T-cell (primary cell): ENCODE data around the gene CERS2. TPM values are rescaled to one million over a fixed set of nuclear protein-coding genes. Genes with fewer than 3 reads are reported as not detected.
"Not testable (repeated sequence)": the region's sequence is repeated elsewhere in the genome, so short reads cannot be mapped to it uniquely, and the experiment has no call there.

Experiments used
- ATAC-seq, 4 experiments: fragments of 200-7000 bp in 3 of 4; fragments of 150-1000 bp in 1 of 4; cut with Tn5 transposase; replicated peaks in 1 of 4; 1 replicate in 3 of 4; 2 replicates in 1 of 4; pipeline ENCODE4 v1.10.0; 2021; ENCODE audit warnings: moderate library complexity in 3 of 4, mild to moderate bottlenecking in 2 of 4, moderate number of reproducible peaks in 1 of 4
- CTCF ChIA-PET, 2 donors: fragments of 300-600 bp; sonication (Branson Sonifier 250); formaldehyde crosslinking; loops; one replicate each; lab custom pipeline; 2022; ENCODE audit warnings: antibody characterized with exemption in 2 of 2; lab: Charles Lee
- POLR2A ChIA-PET, 2 donors: fragments of 300-600 bp; sonication (Branson Sonifier 250); formaldehyde crosslinking; loops; one replicate each; lab custom pipeline; 2022; ENCODE audit warnings: antibody characterized with exemption in 2 of 2; lab: Charles Lee
- DNase-seq, 35 experiments: peaks; one replicate each; pipeline versions ENCODE4 v3.0.0 to v3.0.0-alpha.2; 2013 to 2023
- H3K27ac ChIP-seq: one replicate; pipeline ENCODE4 v1.5.1; 2013; ENCODE audit warnings: low read length
- H3K27me3 ChIP-seq, 2 experiments: replicated peaks in 1 of 2; 1 replicate in 1 of 2; 2 replicates in 1 of 2; pipeline versions ENCODE4 v1.6.1 to v1.7.0; 2013; ENCODE audit warnings: low read length in 1 of 2, mixed read lengths in 1 of 2; ENCODE audit not compliant: control insufficient read depth in 2 of 2, insufficient read depth in 2 of 2; ENCODE audit errors: extremely low read depth in 1 of 2
- H3K36me3 ChIP-seq, 2 donors: 1 replicate in 1 of 2; 2 replicates in 1 of 2; pipeline versions ENCODE4 v1.6.1 to v1.7.0; 2013; ENCODE audit warnings: low read length in 1 of 2; ENCODE audit not compliant: control insufficient read depth in 2 of 2, insufficient read depth in 1 of 2; ENCODE audit errors: extremely low read depth in 1 of 2
- H3K4me1 ChIP-seq, 2 experiments: 1 replicate in 1 of 2; 2 replicates in 1 of 2; pipeline versions ENCODE4 v1.6.1 to v1.7.0; 2013; ENCODE audit warnings: low read length in 2 of 2, mixed read lengths in 1 of 2; ENCODE audit not compliant: insufficient read depth in 2 of 2, control insufficient read depth in 1 of 2; ENCODE audit errors: extremely low read depth in 1 of 2
- H3K4me3 ChIP-seq, 2 donors: 1 replicate in 1 of 2; 2 replicates in 1 of 2; pipeline versions ENCODE4 v1.5.1 to v1.7.0; 2013; ENCODE audit warnings: mild to moderate bottlenecking in 2 of 2, low read length in 1 of 2, moderate library complexity in 1 of 2; ENCODE audit not compliant: control insufficient read depth in 1 of 2; ENCODE audit errors: extremely low read depth in 1 of 2
- H3K9me3 ChIP-seq: 2 replicates; pipeline ENCODE4 v1.7.0; 2013
- H3K27ac Mint-ChIP-seq, 2 donors: one replicate each; pipeline ENCODE4 v1.8.0; 2020 to 2021; ENCODE audit warnings: mild to moderate bottlenecking in 2 of 2, mixed read lengths in 2 of 2
- H3K27me3 Mint-ChIP-seq, 2 donors: one replicate each; pipeline ENCODE4 v1.8.0; 2021 to 2022; ENCODE audit warnings: mixed read lengths in 2 of 2
- H3K36me3 Mint-ChIP-seq: one replicate; pipeline ENCODE4 v1.8.0; 2021; ENCODE audit warnings: mixed read lengths
- H3K4me1 Mint-ChIP-seq, 3 donors: one replicate each; pipeline ENCODE4 v1.8.0; 2020 to 2022; ENCODE audit warnings: mixed read lengths in 3 of 3, mild to moderate bottlenecking in 1 of 3
- H3K4me3 Mint-ChIP-seq, 3 donors: one replicate each; pipeline ENCODE4 v1.8.0; 2020 to 2022; ENCODE audit warnings: mild to moderate bottlenecking in 3 of 3, mixed read lengths in 3 of 3, moderate library complexity in 3 of 3
- H3K9me3 Mint-ChIP-seq, 3 donors: one replicate each; pipeline ENCODE4 v1.8.0; 2020 to 2022; ENCODE audit warnings: mixed read lengths in 3 of 3
- WGBS: methylation state at CpG from one replicate; pipeline ENCODE4 v1.1.5; 2013; ENCODE audit warnings: missing lambda C conversion rate; ENCODE audit not compliant: insufficient coverage; 5-methylcytosine and 5-hydroxymethylcytosine counted together
- total RNA-seq, 35 experiments: library from RNA in 6 of 35; stranded (reverse) in 6 of 35; fragments of 120-200 nt in 1 of 35; gene quantifications; one replicate each; pipeline versions ENCODE4 v1.2.1 to v1.2.4 and lab custom pipeline; 2013 to 2026

CERS2 gene
- total RNA-seq, 5 donors from 2014 or later (not counting 1 experiment from before 2014, with no cell fraction given): 74.3 to 153 (median 135) TPM

GRCh38 chr1:150944856-150945255, 29.8 kb downstream of the CERS2 start:
- H3K9me3 ChIP-seq: no peaks in the 10 kb centered on the region
- H3K4me3 Mint-ChIP-seq: no peak overlapping the region
- ChIA-PET CTCF (no interaction called here), POLR2A (no interaction called here)
- H3K4me1 Mint-ChIP-seq: no peaks in the 10 kb centered on the region
- peaks cover 29 to 86% of the 10 kb centered on the region in 2 donors for H3K36me3 ChIP-seq
- no peaks in the 10 kb centered on the region for H3K27me3 ChIP-seq
- ATAC-seq: no peak
- WGBS: 95% methylated on average over 4 of the region's 5 CpGs
- no peak overlapping the region for H3K4me3 ChIP-seq
- H3K4me1 ChIP-seq: no peaks in the 10 kb centered on the region
- H3K9me3 Mint-ChIP-seq: no peaks in the 10 kb centered on the region
- no peak for DNase-seq
- peaks cover 48% of the 10 kb centered on the region for H3K36me3 Mint-ChIP-seq
- H3K27me3 Mint-ChIP-seq: no peaks in the 10 kb centered on the region
- no peak overlapping the region for H3K27ac Mint-ChIP-seq
- H3K27ac ChIP-seq: no peak overlapping the region

GRCh38 chr1:150931773-150932172, 42.9 kb downstream of the CERS2 start:
- CTCF ChIA-PET: interaction anchor here in 1 of 2 donors (1.2 kb wide), 1 partner anchor 10 kb away, joined by 4 read pairs; no protein-coding TSS in a partner anchor
- peak in 1 of 35 experiments; percentile 14 for DNase-seq
- peaks cover 4% of the 10 kb centered on the region for H3K9me3 ChIP-seq
- H3K36me3 Mint-ChIP-seq: peaks cover 64% of the 10 kb centered on the region
- POLR2A ChIA-PET: no interaction called here
- peaks cover 7 to 10% of the 10 kb centered on the region in 2 experiments for H3K4me1 ChIP-seq
- WGBS: no CpG with 5 or more reads among the region's 1 CpG
- H3K27ac ChIP-seq: no peak overlapping the region
- H3K27me3 Mint-ChIP-seq: no peaks in the 10 kb centered on the region
- H3K27me3 ChIP-seq: no peaks in the 10 kb centered on the region
- H3K9me3 Mint-ChIP-seq: peaks cover 0 to 3% (median 0%) of the 10 kb centered on the region in 3 donors
- ATAC-seq: no peak
- H3K4me3 Mint-ChIP-seq: peak overlapping the region in 1 of 3 donors; percentile 28
- peaks cover 17 to 30% (median 25%) of the 10 kb centered on the region in 3 donors for H3K4me1 Mint-ChIP-seq
- H3K4me3 ChIP-seq: no peak overlapping the region
- H3K36me3 ChIP-seq: peaks cover 0 to 38% of the 10 kb centered on the region in 2 donors
- H3K27ac Mint-ChIP-seq: no peak overlapping the region

DNA sequence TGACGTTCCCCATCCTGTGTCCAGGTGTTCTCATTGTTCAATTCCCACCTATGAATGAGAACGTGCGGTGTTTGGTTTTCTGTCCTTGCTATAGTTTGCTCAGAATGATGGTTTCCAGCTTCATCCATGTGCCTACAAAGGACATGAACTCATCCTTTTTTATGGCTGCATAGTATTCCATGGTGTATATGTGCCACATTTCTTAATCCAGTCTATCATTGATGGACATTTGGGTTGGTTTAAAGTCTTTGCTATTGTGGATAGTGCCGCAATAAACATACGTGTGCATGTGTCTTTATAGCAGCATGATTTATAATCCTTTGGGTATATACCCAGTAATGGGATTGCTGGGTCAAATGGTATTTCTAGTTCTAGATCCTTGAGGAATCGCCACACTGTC, 45.9 kb downstream of the CERS2 start:
- H3K27ac Mint-ChIP-seq, H3K27ac ChIP-seq, H3K27me3 Mint-ChIP-seq, H3K4me3 Mint-ChIP-seq, POLR2A ChIA-PET, H3K9me3 Mint-ChIP-seq, ATAC-seq, DNase-seq, CTCF ChIA-PET, H3K9me3 ChIP-seq, H3K4me3 ChIP-seq, H3K27me3 ChIP-seq: not testable (repeated sequence)
- Mint-ChIP-seq H3K36me3 (peaks cover 49% of the 10 kb centered on the region), H3K4me1 (peaks cover 15 to 25% (median 21%) of the 10 kb centered on the region in 3 donors)
- peaks cover 9 to 20% of the 10 kb centered on the region in 2 experiments for H3K4me1 ChIP-seq
- peaks cover 0 to 35% of the 10 kb centered on the region in 2 donors for H3K36me3 ChIP-seq
- WGBS: no CpG with 5 or more reads among the region's 6 CpGs

- no peak overlapping the region for H3K27ac Mint-ChIP-seq
- no peak overlapping the region for H3K4me3 Mint-ChIP-seq
- no peak for ATAC-seq
- peaks cover 49% of the 10 kb centered on the region for H3K36me3 Mint-ChIP-seq
- peaks cover 15 to 25% (median 21%) of the 10 kb centered on the region in 3 donors for H3K4me1 Mint-ChIP-seq
- peaks cover 9 to 20% of the 10 kb centered on the region in 2 experiments for H3K4me1 ChIP-seq
- no peak overlapping the region for H3K4me3 ChIP-seq
- H3K9me3 Mint-ChIP-seq: peaks cover 0 to 3% (median 0%) of the 10 kb centered on the region in 3 donors
- no peak overlapping the region for H3K27ac ChIP-seq
- ChIA-PET CTCF (no interaction called here), POLR2A (no interaction called here)
- H3K36me3 ChIP-seq: peaks cover 0 to 35% of the 10 kb centered on the region in 2 donors
- DNase-seq: no peak
- H3K27me3 Mint-ChIP-seq: no peaks in the 10 kb centered on the region
- H3K27me3 ChIP-seq: no peaks in the 10 kb centered on the region
- H3K9me3 ChIP-seq: peaks cover 4% of the 10 kb centered on the region
- no CpG with 5 or more reads among the region's 3 CpGs for WGBS
Observed at GRCh38 chr1:150928286-150928685, 46.3 kb downstream of the CERS2 start.

- ATAC-seq: no peak
- POLR2A ChIA-PET: no interaction called here
- no peaks in the 10 kb centered on the region for H3K27me3 Mint-ChIP-seq
- H3K36me3 ChIP-seq: peaks cover 0 to 35% of the 10 kb centered on the region in 2 donors
- peaks cover 16 to 27% (median 23%) of the 10 kb centered on the region in 3 donors for H3K4me1 Mint-ChIP-seq
- WGBS: 100% methylated on average over 4 of the region's 4 CpGs
- peaks cover 4% of the 10 kb centered on the region for H3K9me3 ChIP-seq
- H3K9me3 Mint-ChIP-seq: peaks cover 0 to 2% (median 0%) of the 10 kb centered on the region in 3 donors
- peak overlapping the region; percentile 14 to 35 for H3K27ac Mint-ChIP-seq
- no peak overlapping the region for H3K27ac ChIP-seq
- peak overlapping the region; percentile 63 to 94 (median 92) for H3K4me3 Mint-ChIP-seq
- peaks cover 44% of the 10 kb centered on the region for H3K36me3 Mint-ChIP-seq
- H3K27me3 ChIP-seq: no peaks in the 10 kb centered on the region
- H3K4me3 ChIP-seq: no peak overlapping the region
- DNase-seq: no peak
- H3K4me1 ChIP-seq: peaks cover 9 to 20% of the 10 kb centered on the region in 2 experiments
- CTCF ChIA-PET: interaction anchor here in 1 of 2 donors (0.5 kb wide), 1 partner anchor 741 kb away, joined by 4 read pairs; no protein-coding TSS in a partner anchor
Observed at GRCh38 chr1:150927624-150928023, 47.0 kb downstream of the CERS2 start.

GRCh38 chr1:150926097-150926741, 48.4 kb downstream of the CERS2 start, which contains the start of gene SETDB1:
Gene SETDB1, plus strand, starts transcription at chr1:150926363. Its CDS starts 1,352 bp downstream, at chr1:150927715.
- Histone ChIP-seq H3K4me3 (peak within 1 kb of the TSS; percentile 79 to 86), H3K27me3 (no peaks in the 10 kb centered on the region), H3K4me1 (peaks cover 9 to 22% of the 10 kb centered on the region in 2 experiments), H3K27ac (peak within 1 kb of the TSS; percentile 74), H3K9me3 (no peaks in the 10 kb centered on the region), H3K36me3 (peaks cover 0 to 27% of the 10 kb centered on the region in 2 donors)
- POLR2A ChIA-PET: interaction anchor here (0.5 to 1.0 kb wide), 3 partner anchors 19 to 47 kb away, joined by 6 to 12 read pairs (median 7); no protein-coding TSS in a partner anchor
- peak; percentile 96 to 98 (median 97) for ATAC-seq
- Mint-ChIP-seq H3K27me3 (no peaks in the 10 kb centered on the region), H3K36me3 (peaks cover 34% of the 10 kb centered on the region), H3K27ac (peak within 1 kb of the TSS; percentile 94 to 95), H3K4me3 (peak within 1 kb of the TSS; percentile 92 to 94 (median 93)), H3K4me1 (peaks cover 23 to 35% (median 27%) of the 10 kb centered on the region in 3 donors), H3K9me3 (no peaks in the 10 kb centered on the region)
- CTCF ChIA-PET: interaction anchor here in 1 of 2 donors (0.6 to 1.4 kb wide), 6 partner anchors 19 to 229 kb away, joined by 3 to 6 read pairs (median 4); partner anchors contain the start of gene GOLPH3L
- under 1% methylated on average over 22 of the region's 39 CpGs for WGBS
- peak; percentile 73 to 95 (median 90) for DNase-seq
